Osteocyte (in vitro differentiated cells): Measurements from ENCODE around the gene RNF34. TPM values are rescaled to one million over a fixed set of nuclear protein-coding genes. Genes with fewer than 3 reads are reported as not detected.
A peak's percentile ranks its signal among the peaks of the same experiment; 100 is the strongest.

ENCODE experiments used
- DNase-seq: peaks from one replicate; pipeline ENCODE4 v3.0.0; 2021; ENCODE audit warnings: mixed read lengths; ENCODE audit not compliant: unreplicated experiment; ENCODE audit errors: extremely low spot score
- H3K27ac Mint-ChIP-seq: one replicate; pipeline ENCODE4 v1.8.0; 2021; ENCODE audit warnings: mild to moderate bottlenecking, mixed read lengths; ENCODE audit not compliant: unreplicated experiment
- H3K27me3 Mint-ChIP-seq: one replicate; pipeline ENCODE4 v1.8.0; 2021; ENCODE audit warnings: mixed read lengths; ENCODE audit not compliant: unreplicated experiment
- H3K36me3 Mint-ChIP-seq: one replicate; pipeline ENCODE4 v1.8.0; 2021; ENCODE audit warnings: mixed read lengths; ENCODE audit not compliant: unreplicated experiment
- H3K4me1 Mint-ChIP-seq: one replicate; pipeline ENCODE4 v1.8.0; 2021; ENCODE audit warnings: mixed read lengths; ENCODE audit not compliant: unreplicated experiment
- H3K4me3 Mint-ChIP-seq: one replicate; pipeline ENCODE4 v1.8.0; 2021; ENCODE audit warnings: mild to moderate bottlenecking, moderate library complexity, mixed read lengths; ENCODE audit not compliant: unreplicated experiment
- H3K9me3 Mint-ChIP-seq: one replicate; pipeline ENCODE4 v1.8.0; 2021; ENCODE audit warnings: mixed read lengths; ENCODE audit not compliant: unreplicated experiment
- CTCF ChIP-seq: fragments of 200-600 bp; sonication (generic); IDR thresholded peaks from 2 replicates; pipeline ENCODE4 v1.5.0; 2021; ENCODE audit warnings: antibody characterized with exemption, mild to moderate bottlenecking, moderate library complexity
- total RNA-seq: library from RNA; stranded (reverse); gene quantifications from 2 replicates; pipeline ENCODE4 v1.2.1, GENCODE V29; 2021

RNF34 gene
- total RNA-seq, 1 donor from 2014 or later, result 39.5 TPM

- Mint-ChIP-seq H3K36me3 (peaks cover 19% of the 10 kb centered on the region), H3K9me3 (no peaks in the 10 kb centered on the region), H3K27ac (peak overlapping the region; percentile 34), H3K4me3 (no peak overlapping the region), H3K4me1 (peaks cover 3% of the 10 kb centered on the region), H3K27me3 (no peaks in the 10 kb centered on the region)
- DNase-seq, result peak; percentile 95
- peak; percentile 92 for TF ChIP-seq CTCF
Observed at GRCh38 chr12:121443193-121443870, 43.4 kb downstream of the RNF34 start.

GRCh38 chr12:121443911-121444841 lies 44.3 kb downstream of the RNF34 start:
- Mint-ChIP-seq H3K27ac (peak overlapping the region; percentile 31), H3K9me3 (no peaks in the 10 kb centered on the region)

DNA sequence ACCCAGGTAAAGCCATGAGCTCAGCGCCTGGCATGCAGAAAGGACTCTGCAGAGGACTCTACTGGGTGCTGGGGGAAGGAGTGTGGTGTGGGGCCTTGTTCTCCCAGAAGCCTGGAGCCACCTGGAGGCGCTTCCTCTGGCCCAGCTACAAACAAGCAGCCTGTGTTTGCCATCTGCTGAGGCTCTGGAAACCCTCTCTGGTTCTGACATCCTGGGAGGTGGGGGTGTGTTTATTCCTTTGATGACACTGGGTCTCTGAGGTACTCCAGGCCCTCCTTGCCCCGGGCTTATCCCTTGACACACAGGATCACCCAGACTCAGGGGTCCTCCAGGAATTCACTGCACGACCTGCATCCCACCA lies 44.9 kb downstream of the RNF34 start:
- DNase-seq, result no peak
- peaks cover 19% of the 10 kb centered on the region for H3K36me3 Mint-ChIP-seq
- H3K9me3 Mint-ChIP-seq, result no peaks in the 10 kb centered on the region
- no peak overlapping the region for H3K4me3 Mint-ChIP-seq
- no peak for TF ChIP-seq CTCF
- H3K4me1 Mint-ChIP-seq, result peaks cover 3% of the 10 kb centered on the region
- H3K27me3 Mint-ChIP-seq, result no peaks in the 10 kb centered on the region
- H3K27ac Mint-ChIP-seq, result no peak overlapping the region

More at GRCh38 chr12:121443911-121444841, 44.3 kb downstream of the RNF34 start:
- H3K27me3 Mint-ChIP-seq, result no peaks in the 10 kb centered on the region
- DNase-seq, result no peak
- no peak overlapping the region for H3K4me3 Mint-ChIP-seq
- H3K4me1 Mint-ChIP-seq, result peaks cover 3% of the 10 kb centered on the region
- no peak for TF ChIP-seq CTCF
- H3K36me3 Mint-ChIP-seq, result peaks cover 23% of the 10 kb centered on the region

DNA sequence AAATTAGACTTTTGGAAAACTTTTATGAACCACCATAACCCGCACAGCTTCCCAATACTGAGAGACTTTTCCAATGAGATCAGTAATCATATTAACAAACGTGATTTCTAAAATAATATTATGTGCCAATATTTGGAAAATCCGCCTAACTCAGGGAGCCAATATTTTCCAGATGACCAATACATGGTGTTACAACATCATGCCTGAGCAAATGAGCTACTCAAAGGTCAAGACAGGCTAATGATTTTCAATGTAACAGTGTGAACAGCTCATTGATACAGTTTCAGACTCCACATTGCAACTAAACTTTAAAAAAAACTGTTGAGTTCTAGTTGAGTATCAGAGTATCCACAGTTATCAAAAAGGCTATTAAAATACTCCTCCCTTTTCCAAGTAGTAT lies 46.8 kb downstream of the RNF34 start:
- no peak for DNase-seq
- H3K4me1 Mint-ChIP-seq, result peaks cover 10% of the 10 kb centered on the region

More for the DNA sequence above, 46.8 kb downstream of the RNF34 start:
- no peaks in the 10 kb centered on the region for H3K9me3 Mint-ChIP-seq
- no peak overlapping the region for H3K27ac Mint-ChIP-seq
- peaks cover 13% of the 10 kb centered on the region for H3K36me3 Mint-ChIP-seq
- H3K27me3 Mint-ChIP-seq, result no peaks in the 10 kb centered on the region
- H3K4me3 Mint-ChIP-seq, result no peak overlapping the region
- no peak for TF ChIP-seq CTCF
